Occipital lobe (tissue), 2 donors: Measurements from ENCODE around the gene DENND2A. TPM values are rescaled to one million over a fixed set of nuclear protein-coding genes. Genes with fewer than 3 reads are reported as not detected.
"Not testable (repeated sequence)": the region's sequence is repeated elsewhere in the genome, so short reads cannot be mapped to it uniquely, and the experiment has no call there.

Experiments
- DNase-seq: peaks from one replicate; lab custom pipeline; 2025; lab: John Stamatoyannopoulos, UW
- total RNA-seq: library from RNA; depleted of rRNA; stranded (reverse); fragments of >200 nt; gene quantifications from one replicate; pipeline ENCODE4 v1.2.3, GENCODE V29; 2014

Gene DENND2A
- total RNA-seq, 1 donor from 2014 or later: 16.4 TPM

GRCh38 chr7:140619915-140620510 lies 20.6 kb downstream of the DENND2A start:
- not testable (repeated sequence) for DNase-seq

GRCh38 chr7:140619176-140619575 lies 21.4 kb downstream of the DENND2A start:
- no peak for DNase-seq

- DNase-seq: no peak
Measured at GRCh38 chr7:140618306-140618705, 22.3 kb downstream of the DENND2A start.

- DNase-seq: no peak
Measured at GRCh38 chr7:140617081-140617480, 23.5 kb downstream of the DENND2A start.

- DNase-seq: no peak
Measured at GRCh38 chr7:140616328-140616727, 24.3 kb downstream of the DENND2A start.

DNA sequence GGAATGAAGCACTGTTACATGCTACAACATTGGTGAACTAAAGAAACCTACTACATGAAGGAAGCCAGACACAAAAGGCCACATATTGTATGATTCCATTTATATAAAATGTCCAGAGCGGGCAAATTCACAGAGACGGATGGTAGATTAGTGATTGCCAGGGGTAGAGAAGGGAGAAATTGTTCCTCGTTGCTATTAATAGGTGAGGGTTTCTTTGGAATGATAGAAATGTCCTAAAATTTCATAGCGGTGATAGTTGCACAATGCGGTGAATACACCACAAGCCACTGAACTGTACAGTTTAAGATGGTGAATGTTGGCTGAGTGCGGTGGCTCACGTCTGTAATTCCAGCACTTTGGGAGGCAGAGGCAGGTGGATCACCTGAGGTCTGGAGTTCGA lies 29.0 kb downstream of the DENND2A start:
- no peak for DNase-seq

- DNase-seq: no peak
Measured at GRCh38 chr7:140610204-140611165, 30.1 kb downstream of the DENND2A start.

- no peak for DNase-seq
Measured at GRCh38 chr7:140609646-140610045, 31.0 kb downstream of the DENND2A start.

- peak; percentile 70 for DNase-seq
Measured at GRCh38 chr7:140607441-140607989, 33.1 kb downstream of the DENND2A start.

GRCh38 chr7:140605337-140605736 lies 35.3 kb downstream of the DENND2A start:
- no peak for DNase-seq

GRCh38 chr7:140604760-140605159 lies 35.9 kb downstream of the DENND2A start:
- DNase-seq: no peak

GRCh38 chr7:140604076-140604475 lies 36.5 kb downstream of the DENND2A start:
- DNase-seq: no peak

- DNase-seq: no peak
Measured at GRCh38 chr7:140601566-140602174, 38.9 kb downstream of the DENND2A start.

DNA sequence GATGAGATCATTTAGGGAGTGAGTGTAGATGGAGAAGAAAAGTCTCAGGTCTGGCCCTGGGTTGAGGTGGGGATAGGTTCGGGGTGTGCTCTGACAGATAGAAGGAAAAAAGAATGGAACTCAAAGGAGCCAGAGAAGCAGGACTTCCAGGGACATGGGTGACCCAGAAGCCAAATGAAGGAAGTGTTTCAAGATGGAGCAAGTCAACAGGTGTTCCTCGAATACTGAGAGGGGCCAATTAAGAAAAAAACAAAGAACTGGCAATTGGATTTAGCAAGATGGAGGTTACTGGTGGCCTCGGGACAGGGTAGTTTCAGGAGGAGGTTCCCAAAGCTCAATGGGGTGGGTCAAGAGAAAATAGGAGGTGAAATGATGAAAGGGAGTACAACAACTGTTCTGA lies 40.3 kb downstream of the DENND2A start:
- DNase-seq: no peak

- DNase-seq: no peak
Measured at GRCh38 chr7:140597428-140597949, 43.1 kb downstream of the DENND2A start.

GRCh38 chr7:140596519-140597427 lies 43.8 kb downstream of the DENND2A start:
- DNase-seq: no peak

GRCh38 chr7:140595468-140596092 lies 45.0 kb downstream of the DENND2A start:
- DNase-seq: no peak

DNA sequence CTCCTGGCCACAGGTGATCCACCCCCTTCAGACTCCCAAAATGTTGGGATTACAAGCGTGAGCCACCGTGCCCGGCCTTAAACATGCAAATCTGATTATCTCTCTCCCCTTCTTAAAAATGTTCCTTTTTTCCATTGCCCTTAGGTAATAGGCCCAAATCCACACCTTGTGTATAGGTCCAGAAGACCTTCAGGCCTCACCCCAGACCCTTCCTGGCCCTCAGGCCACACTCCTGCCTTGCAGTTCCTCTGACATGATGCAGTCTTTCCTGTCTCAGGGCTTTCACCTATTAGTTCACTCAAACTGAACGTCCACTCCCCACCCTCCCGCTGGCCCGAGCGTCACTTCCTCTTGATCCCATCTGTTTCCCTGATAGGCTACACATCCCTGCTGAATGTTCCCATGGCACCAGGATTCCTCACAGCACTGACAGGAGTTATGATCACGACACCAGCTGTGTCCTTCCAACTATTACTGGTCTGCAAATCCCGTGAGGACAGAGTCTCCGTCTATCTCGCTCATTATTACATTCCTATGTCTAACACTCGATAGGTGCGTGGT lies 46.4 kb downstream of the DENND2A start:
- no peak for DNase-seq

GRCh38 chr7:140593672-140593982 lies 47.0 kb downstream of the DENND2A start:
- no peak for DNase-seq
